Keratinocyte (primary cell): ENCODE data around the gene WFIKKN1.

Experiments used
- CTCF ChIP-seq, 3 experiments: IDR thresholded peaks in 1 of 3; conservative IDR thresholded peaks in 1 of 3; optimal IDR thresholded peaks in 1 of 3; 2 replicates in 2 of 3; 3 replicates in 1 of 3; pipeline versions ENCODE3 to v1.5.1; 2011; ENCODE audit warnings: low read length in 3 of 3, mild to moderate bottlenecking in 3 of 3, moderate library complexity in 2 of 3, control low read depth in 1 of 3, inconsistent platforms in 1 of 3; ENCODE audit not compliant: insufficient read depth in 2 of 3; ENCODE audit errors: extremely low read depth in 1 of 3
- EZH2 ChIP-seq: IDR thresholded peaks from one replicate; pipeline ENCODE4 v1.6.1; 2012; ENCODE audit warnings: inconsistent platforms, mild to moderate bottlenecking, low read length, moderate library complexity

DNA sequence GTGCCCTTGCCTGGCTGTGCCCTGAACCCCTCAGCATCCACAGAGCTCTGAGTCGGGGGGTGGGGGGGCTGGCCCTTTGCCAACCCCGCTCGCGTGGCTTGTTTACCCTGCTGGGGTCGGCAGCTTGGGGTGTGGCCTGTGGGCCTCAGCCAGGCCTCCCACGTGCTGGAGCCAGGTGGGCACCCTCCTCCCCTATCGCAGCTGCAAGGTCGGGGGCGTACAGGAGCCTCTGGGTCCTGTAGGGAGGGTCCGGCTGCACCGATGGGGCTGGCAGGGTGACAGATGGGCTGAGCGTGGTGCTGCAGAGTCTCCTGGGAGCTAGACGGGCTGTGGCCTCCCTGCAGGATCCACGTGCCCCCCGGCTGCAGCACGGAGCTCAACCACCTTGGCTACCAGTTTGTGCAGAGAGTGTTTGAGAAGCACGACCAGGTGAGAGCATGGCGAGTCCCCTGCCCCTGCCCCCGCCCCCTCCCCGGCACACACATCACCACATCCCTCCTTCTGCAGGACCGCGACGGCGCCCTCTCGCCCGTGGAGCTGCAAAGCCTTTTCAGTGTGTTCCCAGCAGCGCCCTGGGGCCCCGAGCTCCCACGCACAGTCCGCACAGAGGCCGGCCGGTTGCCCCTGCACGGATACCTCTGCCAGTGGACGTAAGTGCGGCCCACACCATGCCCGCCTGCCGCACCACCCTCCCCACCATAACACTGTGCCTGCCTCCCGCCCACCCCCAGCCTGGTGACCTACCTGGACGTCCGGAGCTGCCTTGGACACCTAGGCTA lies 40.8 kb downstream of the WFIKKN1 start:
- TF ChIP-seq CTCF (optimal IDR thresholded peaks at IDR 0.05 in 1 of 3, IDR thresholded peaks at IDR 0.05 in 1 of 3, conservative IDR thresholded peaks at IDR 0.05 in 1 of 3; ENCODE audit: extremely low read depth in 1 of 3, insufficient read depth in 2 of 3, low read length in 3 of 3) (no peak), EZH2 (no peak)
